MG63 (cell line): ENCODE results near the gene PFKFB1. TPM values are rescaled to one million over a fixed set of nuclear protein-coding genes. Genes with fewer than 3 reads are reported as not detected.
A peak's percentile ranks its signal among the peaks of the same experiment; 100 is the strongest.

ENCODE experiments used
- DNase-seq: peaks from one replicate; pipeline ENCODE4 v3.0.0-alpha.2; 2020
- H3K27me3 ChIP-seq: fragments of 250-450 bp; sonication (Bioruptor Pico); 2 replicates; pipeline ENCODE4 v1.5.1; 2020; ENCODE audit warnings: mild to moderate bottlenecking, moderate library complexity
- H3K36me3 ChIP-seq: fragments of 250-450 bp; sonication (Bioruptor Pico); 2 replicates; pipeline ENCODE4 v1.5.1; 2020; ENCODE audit warnings: mild to moderate bottlenecking, moderate library complexity
- H3K4me3 ChIP-seq: fragments of 250-450 bp; sonication (Bioruptor Pico); 2 replicates; pipeline ENCODE4 v1.5.1; 2020; ENCODE audit warnings: mild to moderate bottlenecking, moderate library complexity
- H3K9me3 ChIP-seq: fragments of 250-450 bp; sonication (Bioruptor Pico); 2 replicates; pipeline ENCODE4 v1.5.1; 2020; ENCODE audit warnings: mild to moderate bottlenecking, moderate library complexity
- total RNA-seq: library from RNA; depleted of rRNA; stranded (reverse); fragments of >200 nt; shearing (Covaris generic); gene quantifications from 2 replicates; pipeline ENCODE4 v1.2.3, GENCODE V29; 2014; ENCODE audit warnings: low replicate concordance; rRNA removed

PFKFB1 gene
- not detected in 2 replicates for total RNA-seq

- Histone ChIP-seq H3K9me3 (no peaks in the 10 kb centered on the region), H3K4me3 (no peak within 1 kb of the TSS), H3K36me3 (no peaks in the 10 kb centered on the region), H3K27me3 (no peaks in the 10 kb centered on the region)
- DNase-seq, result no peak
Observed at GRCh38 chrX:54994099-54994498, at the start of gene PFKFB1. TSS of gene PFKFB1 (minus strand) at chrX:54994188. CDS start at chrX:54994007, 181 bp downstream.

- no peak for DNase-seq
- no peaks in the 10 kb centered on the region for H3K9me3 ChIP-seq
- H3K36me3 ChIP-seq, result no peaks in the 10 kb centered on the region
- no peaks in the 10 kb centered on the region for H3K27me3 ChIP-seq
- no peak overlapping the region for H3K4me3 ChIP-seq
Observed at GRCh38 chrX:55041514-55041913, 47.5 kb upstream of the PFKFB1 start.

- DNase-seq, result no peak
- no peaks in the 10 kb centered on the region for H3K36me3 ChIP-seq
- H3K4me3 ChIP-seq, result no peak overlapping the region
- H3K27me3 ChIP-seq, result no peaks in the 10 kb centered on the region
- no peaks in the 10 kb centered on the region for H3K9me3 ChIP-seq
Observed at GRCh38 chrX:55039471-55039870, 45.5 kb upstream of the PFKFB1 start.

- Histone ChIP-seq H3K36me3 (no peaks in the 10 kb centered on the region), H3K4me3 (no peak overlapping the region), H3K9me3 (no peaks in the 10 kb centered on the region), H3K27me3 (no peaks in the 10 kb centered on the region)
- DNase-seq, result no peak
Observed at GRCh38 chrX:55033429-55033828, 39.4 kb upstream of the PFKFB1 start.

GRCh38 chrX:55030271-55031205 is 36.5 kb upstream of the PFKFB1 start, which contains the start of gene ALAS2:
TSS of gene ALAS2 (minus strand) at chrX:55030977. CDS start at chrX:55026000, 4,977 bp downstream.
- H3K36me3 ChIP-seq, result no peaks in the 10 kb centered on the region
- H3K4me3 ChIP-seq, result no peak within 1 kb of the TSS
- H3K27me3 ChIP-seq, result no peaks in the 10 kb centered on the region
- H3K9me3 ChIP-seq, result no peaks in the 10 kb centered on the region
- DNase-seq, result no peak

- H3K27me3 ChIP-seq, result no peaks in the 10 kb centered on the region
- H3K4me3 ChIP-seq, result no peak overlapping the region
- DNase-seq, result no peak
- no peaks in the 10 kb centered on the region for H3K36me3 ChIP-seq
- no peaks in the 10 kb centered on the region for H3K9me3 ChIP-seq
Observed at GRCh38 chrX:55029291-55029690, 35.3 kb upstream of the PFKFB1 start.

- no peak for DNase-seq
- H3K4me3 ChIP-seq, result no peak overlapping the region
- no peaks in the 10 kb centered on the region for H3K36me3 ChIP-seq
- no peaks in the 10 kb centered on the region for H3K9me3 ChIP-seq
- H3K27me3 ChIP-seq, result no peaks in the 10 kb centered on the region
Observed at GRCh38 chrX:55028611-55029010, 34.6 kb upstream of the PFKFB1 start.

GRCh38 chrX:55028040-55028439 is 34.1 kb upstream of the PFKFB1 start:
- DNase-seq, result no peak
- H3K4me3 ChIP-seq, result no peak overlapping the region
- H3K9me3 ChIP-seq, result no peaks in the 10 kb centered on the region
- no peaks in the 10 kb centered on the region for H3K36me3 ChIP-seq
- no peaks in the 10 kb centered on the region for H3K27me3 ChIP-seq

- Histone ChIP-seq H3K36me3 (no peaks in the 10 kb centered on the region), H3K4me3 (no peak overlapping the region), H3K9me3 (no peaks in the 10 kb centered on the region), H3K27me3 (no peaks in the 10 kb centered on the region)
- no peak for DNase-seq
Observed at GRCh38 chrX:55026840-55027239, 32.9 kb upstream of the PFKFB1 start.

- H3K27me3 ChIP-seq, result no peaks in the 10 kb centered on the region
- peak; percentile 67 for DNase-seq
- no peak overlapping the region for H3K4me3 ChIP-seq
- no peaks in the 10 kb centered on the region for H3K36me3 ChIP-seq
- H3K9me3 ChIP-seq, result no peaks in the 10 kb centered on the region
Observed at GRCh38 chrX:55026143-55026542, 32.2 kb upstream of the PFKFB1 start.

- H3K9me3 ChIP-seq, result no peaks in the 10 kb centered on the region
- H3K4me3 ChIP-seq, result no peak overlapping the region
- no peaks in the 10 kb centered on the region for H3K36me3 ChIP-seq
- DNase-seq, result no peak
- H3K27me3 ChIP-seq, result no peaks in the 10 kb centered on the region
Observed at GRCh38 chrX:55014897-55015299, 20.9 kb upstream of the PFKFB1 start.

- no peak overlapping the region for H3K4me3 ChIP-seq
- no peak for DNase-seq
- H3K36me3 ChIP-seq, result no peaks in the 10 kb centered on the region
- no peaks in the 10 kb centered on the region for H3K27me3 ChIP-seq
- no peaks in the 10 kb centered on the region for H3K9me3 ChIP-seq
Observed at GRCh38 chrX:55011294-55011693, 17.3 kb upstream of the PFKFB1 start.

- Histone ChIP-seq H3K4me3 (no peak overlapping the region), H3K27me3 (no peaks in the 10 kb centered on the region), H3K36me3 (no peaks in the 10 kb centered on the region; the same call in 1 of the 2 replicates), H3K9me3 (no peaks in the 10 kb centered on the region)
- DNase-seq, result peak; percentile 41
Observed at GRCh38 chrX:55008571-55009358, 14.8 kb upstream of the PFKFB1 start.

GRCh38 chrX:55007656-55008055 is 13.7 kb upstream of the PFKFB1 start:
- H3K27me3 ChIP-seq, result no peaks in the 10 kb centered on the region
- no peaks in the 10 kb centered on the region for H3K9me3 ChIP-seq
- no peak overlapping the region for H3K4me3 ChIP-seq
- peak; percentile 63 for DNase-seq
- no peaks in the 10 kb centered on the region; the same call in 1 of the 2 replicates for H3K36me3 ChIP-seq

- no peaks in the 10 kb centered on the region; the same call in 1 of the 2 replicates for H3K36me3 ChIP-seq
- H3K27me3 ChIP-seq, result no peaks in the 10 kb centered on the region
- no peak overlapping the region for H3K4me3 ChIP-seq
- no peak for DNase-seq
- H3K9me3 ChIP-seq, result no peaks in the 10 kb centered on the region
Observed at GRCh38 chrX:55006827-55007621, 13.0 kb upstream of the PFKFB1 start.

- Histone ChIP-seq H3K4me3 (no peak overlapping the region), H3K9me3 (no peaks in the 10 kb centered on the region), H3K36me3 (no peaks in the 10 kb centered on the region; the same call in 1 of the 2 replicates), H3K27me3 (no peaks in the 10 kb centered on the region)
- DNase-seq, result no peak
Observed at GRCh38 chrX:55005256-55005655, 11.3 kb upstream of the PFKFB1 start.
